SK-N-SH (cell line): ENCODE results near the gene GABRB3. TPM values are rescaled to one million over a fixed set of nuclear protein-coding genes. Genes with fewer than 3 reads are reported as not detected.

Experiments used
- CTCF ChIA-PET: fragments of 300-600, 350-600 bp; formaldehyde crosslinking; extraction: SDS; loops from one replicate; lab custom pipeline; 2021; lab: Yijun Ruan, JAX
- POLR2A ChIA-PET: fragments of 350-600 bp; sonication (Branson Sonifier 250); formaldehyde crosslinking; extraction: SDS; loops from one replicate; lab custom pipeline; 2020; ENCODE audit warnings: antibody characterized with exemption, inconsistent platforms; lab: Yijun Ruan, JAX
- DNase-seq: peaks from one replicate; pipeline ENCODE4 v3.0.0; 2012
- H2AFZ ChIP-seq: fragments of 200-600 bp; sonication (generic); 2 replicates; pipeline ENCODE4 v1.8.1; 2016; ENCODE audit warnings: antibody characterized with exemption, mild to moderate bottlenecking, low read depth
- H3F3A ChIP-seq: fragments of 200-600 bp; sonication (generic); replicated peaks from 2 replicates; pipeline ENCODE3; 2016; ENCODE audit warnings: antibody characterized with exemption, mild to moderate bottlenecking; ENCODE audit not compliant: insufficient read depth
- H3K27ac ChIP-seq, 2 experiments: fragments of 200-500 bp in 1 of 2; fragments of 200-600 bp in 1 of 2; sonication (Bioruptor generic) in 1 of 2; sonication (generic), shearing (Covaris generic) in 1 of 2; 2 replicates each; pipeline versions ENCODE4 v1.5.1 to v1.6.1; 2014 to 2016; ENCODE audit warnings: low read depth in 2 of 2, inconsistent platforms in 1 of 2, low read length in 1 of 2, mild to moderate bottlenecking in 1 of 2, mixed read lengths in 1 of 2
- H3K27me3 ChIP-seq: fragments of 200-600 bp; sonication (generic), shearing (Covaris generic); 2 replicates; pipeline ENCODE4 v1.6.1; 2016; ENCODE audit warnings: mixed run types; ENCODE audit not compliant: insufficient read depth
- H3K36me3 ChIP-seq, 2 experiments: fragments of 200-500 bp in 1 of 2; fragments of 200-600 bp in 1 of 2; sonication (Bioruptor generic) in 1 of 2; sonication (generic) in 1 of 2; replicated peaks in 1 of 2; 2 replicates each; pipeline versions ENCODE3 to v1.5.1; 2014 to 2016; ENCODE audit warnings: low read length in 1 of 2, mild to moderate bottlenecking in 1 of 2; ENCODE audit not compliant: insufficient read depth in 2 of 2, control insufficient read depth in 1 of 2
- H3K4me1 ChIP-seq, 2 experiments: fragments of 200-500 bp in 1 of 2; fragments of 200-600 bp in 1 of 2; sonication (Bioruptor generic) in 1 of 2; sonication (generic), shearing (Covaris generic) in 1 of 2; 2 replicates each; pipeline versions ENCODE4 v1.5.1 to v1.6.1; 2014 to 2016; ENCODE audit warnings: low read depth in 1 of 2, low read length in 1 of 2, mixed run types in 1 of 2; ENCODE audit not compliant: insufficient read depth in 2 of 2, control insufficient read depth in 1 of 2
- H3K4me2 ChIP-seq: fragments of 200-600 bp; sonication (generic), shearing (Covaris generic); 2 replicates; pipeline ENCODE4 v1.6.1; 2017; ENCODE audit warnings: mixed run types
- H3K4me3 ChIP-seq, 2 experiments: fragments of 200-500 bp in 1 of 2; fragments of 200-600 bp in 1 of 2; sonication (Bioruptor generic) in 1 of 2; sonication (generic), shearing (Covaris generic) in 1 of 2; 2 replicates each; pipeline versions ENCODE4 v1.5.1 to v1.8.1; 2014 to 2016; ENCODE audit warnings: low read depth in 2 of 2, inconsistent platforms in 1 of 2, low read length in 1 of 2, mild to moderate bottlenecking in 1 of 2, mixed read lengths in 1 of 2, moderate library complexity in 1 of 2
- H3K79me2 ChIP-seq: fragments of 200-600 bp; sonication (generic); 2 replicates; pipeline ENCODE4 v1.8.1; 2017; ENCODE audit warnings: mild to moderate bottlenecking; ENCODE audit not compliant: insufficient read depth
- H3K9ac ChIP-seq: fragments of 200-600 bp; sonication (generic); 2 replicates; pipeline ENCODE4 v1.6.1; 2017; ENCODE audit warnings: mixed run types
- H3K9me2 ChIP-seq: fragments of 200-600 bp; sonication (generic); 2 replicates; pipeline ENCODE4 v1.6.1; 2017; ENCODE audit warnings: mixed run types
- H3K9me3 ChIP-seq: fragments of 200-600 bp; sonication (generic); 2 replicates; pipeline ENCODE4 v1.6.1; 2017; ENCODE audit warnings: mixed run types, mild to moderate bottlenecking, moderate library complexity
- H4K20me1 ChIP-seq: fragments of 200-600 bp; sonication (generic); 2 replicates; pipeline ENCODE4 v1.6.1; 2017; ENCODE audit warnings: mild to moderate bottlenecking, mixed run types; ENCODE audit not compliant: insufficient read depth
- CHD2 ChIP-seq: fragments of 150-350 bp; IDR thresholded peaks from 2 replicates; pipeline ENCODE4 v1.6.1; 2018; ENCODE audit warnings: low read length; ENCODE audit not compliant: partially characterized antibody
- JUND ChIP-seq: IDR thresholded peaks from 2 replicates; pipeline ENCODE4 v1.4.0; 2012
- MEF2A ChIP-seq: IDR thresholded peaks from 2 replicates; pipeline ENCODE4 v1.4.0; 2012; ENCODE audit warnings: low read depth, borderline replicate concordance
- SMC3 ChIP-seq: IDR thresholded peaks from 2 replicates; pipeline ENCODE4 v1.6.1; 2012; ENCODE audit warnings: low read depth, low read length, improper control_type of control experiment
- WGBS: methylation state at CpG from one replicate; pipeline ENCODE4 v1.1.6; 2017; ENCODE audit warnings: low lambda C conversion rate; 5-methylcytosine and 5-hydroxymethylcytosine counted together
- polyA plus RNA-seq, 3 experiments: library from polyadenylated mRNA; depleted of rRNA; stranded (reverse); fragments of >200 nt; gene quantifications; 2 replicates each; pipeline ENCODE4 v1.2.3, GENCODE V29; 2012
- TF ChIP-seq, protein P1 (sequence below): IDR thresholded peaks from 2 replicates; pipeline ENCODE4 v1.6.1; 2012; ENCODE audit warnings: mild to moderate bottlenecking, low read depth, low read length, moderate library complexity

GABRB3 gene
- 0.10 and 0.75 TPM in 2 replicates for polyA plus RNA-seq (2012; rRNA removed)
- polyA plus RNA-seq (2012; cell fraction: cytosol; rRNA removed) = 0.51 and 0.79 TPM in 2 replicates
- 0.19 and 0.28 TPM in 2 replicates for polyA plus RNA-seq (2012; cell fraction: nucleus; rRNA removed)

DNA sequence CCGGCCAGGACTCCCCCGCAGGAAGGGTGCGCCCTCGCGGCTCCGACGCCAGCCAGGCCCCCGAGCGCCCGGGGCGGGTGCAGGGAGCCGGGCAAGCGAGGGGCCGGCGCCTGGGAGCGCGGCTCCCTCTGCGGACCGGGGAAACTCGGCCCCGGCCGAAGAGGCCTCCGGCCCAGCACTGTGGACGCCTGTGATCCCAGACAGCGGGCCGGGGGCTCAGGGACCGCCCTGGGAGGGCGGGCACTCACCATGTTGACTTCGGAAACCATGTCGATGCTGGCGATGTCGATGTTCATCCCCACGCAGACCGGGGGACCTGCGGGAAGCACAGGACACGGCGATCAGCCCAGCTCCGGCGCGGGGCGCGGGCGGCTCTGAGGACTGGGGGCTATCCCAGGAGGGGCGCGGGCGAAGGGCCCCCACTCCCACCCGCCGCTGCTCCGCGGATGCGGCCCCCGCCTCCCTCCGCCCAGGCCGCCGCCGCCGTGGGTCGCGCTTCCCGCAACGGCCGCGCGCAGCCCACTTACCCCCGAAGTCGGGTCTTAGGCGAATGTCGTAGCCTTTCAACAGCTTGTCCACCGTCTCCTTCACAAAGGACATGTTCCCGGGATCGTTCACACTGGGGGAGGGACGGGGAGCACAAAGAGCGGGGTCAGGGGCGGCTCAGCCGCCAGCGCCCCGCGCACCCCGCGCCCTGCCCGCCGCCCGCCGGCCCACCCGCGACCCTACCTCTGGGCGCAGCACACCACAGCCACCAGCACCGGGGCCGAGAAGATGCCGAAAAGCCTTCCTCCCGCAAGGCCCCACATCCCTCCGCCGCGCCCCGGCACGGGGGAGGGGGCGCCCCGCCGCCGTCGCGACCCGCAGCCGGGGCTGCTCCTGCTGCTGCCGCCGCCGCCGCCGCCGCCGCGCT is at the start of gene GABRB3:
GABRB3 (minus strand) TSS at position 913 of the 913 bp plus-strand sequence.
- peak within 1 kb of the TSS; percentile 19; the same call in 1 of the 2 replicates for H3K4me2 ChIP-seq
- WGBS = 5% methylated on average over 51 of the region's 112 CpGs
- H3K27ac ChIP-seq = peak within 1 kb of the TSS in 1 of 2 experiments; percentile 74; a peak in 2 of 4 replicates
- CTCF ChIA-PET = interaction anchor here (0.6 kb wide), 1 partner anchor 15 kb away, joined by 3 read pairs; no protein-coding TSS in a partner anchor
- H3F3A ChIP-seq = no peaks in the 10 kb centered on the region
- peaks cover 0 to 3% of the 10 kb centered on the region in 2 experiments; a peak in 2 of 4 replicates for H3K4me1 ChIP-seq
- no peak within 1 kb of the TSS for H3K9ac ChIP-seq
- no peak within 1 kb of the TSS for H2AFZ ChIP-seq
- H3K9me2 ChIP-seq = no peaks in the 10 kb centered on the region
- DNase-seq = peak; percentile 78
- POLR2A ChIA-PET = no interaction called here
- no peaks in the 10 kb centered on the region for H3K9me3 ChIP-seq
- no peaks in the 10 kb centered on the region for H3K27me3 ChIP-seq
- peak within 1 kb of the TSS in 1 of 2 experiments; percentile 47; a peak in 3 of 4 replicates for H3K4me3 ChIP-seq
- TF ChIP-seq JUND (no peak), SMC3 (no peak), MEF2A (no peak)
- TF ChIP-seq, protein P1, sequence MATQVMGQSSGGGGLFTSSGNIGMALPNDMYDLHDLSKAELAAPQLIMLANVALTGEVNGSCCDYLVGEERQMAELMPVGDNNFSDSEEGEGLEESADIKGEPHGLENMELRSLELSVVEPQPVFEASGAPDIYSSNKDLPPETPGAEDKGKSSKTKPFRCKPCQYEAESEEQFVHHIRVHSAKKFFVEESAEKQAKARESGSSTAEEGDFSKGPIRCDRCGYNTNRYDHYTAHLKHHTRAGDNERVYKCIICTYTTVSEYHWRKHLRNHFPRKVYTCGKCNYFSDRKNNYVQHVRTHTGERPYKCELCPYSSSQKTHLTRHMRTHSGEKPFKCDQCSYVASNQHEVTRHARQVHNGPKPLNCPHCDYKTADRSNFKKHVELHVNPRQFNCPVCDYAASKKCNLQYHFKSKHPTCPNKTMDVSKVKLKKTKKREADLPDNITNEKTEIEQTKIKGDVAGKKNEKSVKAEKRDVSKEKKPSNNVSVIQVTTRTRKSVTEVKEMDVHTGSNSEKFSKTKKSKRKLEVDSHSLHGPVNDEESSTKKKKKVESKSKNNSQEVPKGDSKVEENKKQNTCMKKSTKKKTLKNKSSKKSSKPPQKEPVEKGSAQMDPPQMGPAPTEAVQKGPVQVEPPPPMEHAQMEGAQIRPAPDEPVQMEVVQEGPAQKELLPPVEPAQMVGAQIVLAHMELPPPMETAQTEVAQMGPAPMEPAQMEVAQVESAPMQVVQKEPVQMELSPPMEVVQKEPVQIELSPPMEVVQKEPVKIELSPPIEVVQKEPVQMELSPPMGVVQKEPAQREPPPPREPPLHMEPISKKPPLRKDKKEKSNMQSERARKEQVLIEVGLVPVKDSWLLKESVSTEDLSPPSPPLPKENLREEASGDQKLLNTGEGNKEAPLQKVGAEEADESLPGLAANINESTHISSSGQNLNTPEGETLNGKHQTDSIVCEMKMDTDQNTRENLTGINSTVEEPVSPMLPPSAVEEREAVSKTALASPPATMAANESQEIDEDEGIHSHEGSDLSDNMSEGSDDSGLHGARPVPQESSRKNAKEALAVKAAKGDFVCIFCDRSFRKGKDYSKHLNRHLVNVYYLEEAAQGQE = no peak
- TF ChIP-seq, all 33 proteins: peak for 0
- Histone ChIP-seq H3K79me2 (no peaks in the 10 kb centered on the region), H3K36me3 (no peaks in the 10 kb centered on the region), H4K20me1 (no peaks in the 10 kb centered on the region)

DNA sequence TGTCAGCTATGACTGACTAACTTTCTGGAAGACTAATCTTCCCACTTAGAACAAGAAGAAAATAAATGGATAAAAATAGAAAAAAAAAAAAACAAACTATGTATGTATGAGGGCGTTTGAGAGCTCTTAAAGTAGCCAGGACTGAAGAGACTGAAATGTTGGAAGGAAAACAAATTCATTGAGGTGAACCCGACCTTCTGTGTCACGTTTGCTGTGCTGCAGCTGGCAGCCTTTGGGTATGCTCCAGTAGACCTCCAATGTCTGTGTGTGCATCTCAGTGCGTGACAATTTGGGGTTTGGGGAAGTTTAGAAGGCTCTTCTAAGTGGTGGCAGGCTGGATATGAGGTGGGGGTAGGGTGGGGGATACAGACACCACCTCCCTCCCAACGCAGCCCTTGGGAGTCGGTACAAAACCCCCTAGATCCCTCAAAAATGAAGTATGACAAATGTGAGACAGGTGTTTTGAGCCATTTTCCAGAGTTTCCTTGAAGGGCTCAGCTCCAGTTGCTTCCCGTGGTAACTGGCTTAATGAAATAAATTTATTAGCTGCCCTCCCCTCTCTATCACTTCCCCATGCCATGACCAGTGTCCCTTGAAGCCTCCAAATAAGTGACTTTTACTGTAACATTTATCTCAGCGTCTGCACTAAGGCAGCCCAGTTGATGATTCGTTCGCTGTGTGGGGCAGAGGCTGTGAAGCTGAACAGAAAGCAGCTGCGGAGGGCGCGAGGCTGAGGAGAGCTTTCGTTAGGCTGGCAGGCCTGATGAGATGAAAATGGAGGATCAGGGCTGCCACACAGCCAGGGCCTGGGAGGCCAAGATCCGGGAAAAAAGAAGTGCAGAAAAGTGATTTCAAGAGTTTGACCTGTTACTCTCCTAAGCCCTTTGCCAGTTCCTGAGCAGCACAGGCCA is 34.9 kb upstream of the GABRB3 start:
- Histone ChIP-seq H3K27ac (no peak overlapping the region), H3K4me2 (no peak overlapping the region), H3K4me1 (no peaks in the 10 kb centered on the region; a peak in 1 of 4 replicates), H3K36me3 (no peaks in the 10 kb centered on the region), H3F3A (no peaks in the 10 kb centered on the region), H3K27me3 (no peaks in the 10 kb centered on the region), H3K4me3 (no peak overlapping the region), H2AFZ (no peak overlapping the region), H4K20me1 (no peaks in the 10 kb centered on the region), H3K79me2 (no peaks in the 10 kb centered on the region), H3K9ac (no peak overlapping the region), H3K9me3 (peaks cover 5% of the 10 kb centered on the region; the same call in 1 of the 2 replicates), H3K9me2 (no peaks in the 10 kb centered on the region)
- WGBS = 46% methylated on average over 15 of the region's 15 CpGs
- ChIA-PET POLR2A (no interaction called here), CTCF (interaction anchor here (0.8 to 1.6 kb wide), 2 partner anchors 8 to 31 kb away, joined by 3 to 5 read pairs; no protein-coding TSS in a partner anchor)
- TF ChIP-seq CHD2 (no peak), MEF2A (no peak)
- no peak for DNase-seq
